NCI-H1417 (cell line): ENCODE results near the gene SOX15.
"Not testable (repeated sequence)": the region's sequence is repeated elsewhere in the genome, so short reads cannot be mapped to it uniquely, and the experiment has no call there.

ENCODE experiments used
- DNase-seq, 3 experiments: peaks; one replicate each; lab custom pipeline; 2025; lab: John Stamatoyannopoulos, UW

Gene SOX15

GRCh38 chr17:7610641-7611040, 20.7 kb upstream of the SOX15 start:
- peak in 1 of 3 experiments; percentile 1 for DNase-seq

GRCh38 chr17:7606280-7606679, 16.4 kb upstream of the SOX15 start:
- no peak for DNase-seq

GRCh38 chr17:7597561-7597960, 7.7 kb upstream of the SOX15 start:
- DNase-seq, result not testable (repeated sequence)

GRCh38 chr17:7593296-7593695, 3.4 kb upstream of the SOX15 start:
- DNase-seq, result no peak

- DNase-seq, result no peak
These were observed 2.6 kb upstream of the SOX15 start for GRCh38 chr17:7592422-7593021.

- no peak for DNase-seq
These were observed 1.7 kb upstream of the SOX15 start for GRCh38 chr17:7591596-7591995.

GRCh38 chr17:7590743-7591142, 849 bp upstream of the SOX15 start:
- no peak for DNase-seq

GRCh38 chr17:7589204-7589868, 558 bp downstream of the SOX15 start:
- DNase-seq, result peak in 1 of 3 experiments; percentile 31

GRCh38 chr17:7588553-7589203, 1.2 kb downstream of the SOX15 start:
- DNase-seq, result no peak

- DNase-seq, result no peak
These were observed 2.3 kb downstream of the SOX15 start for GRCh38 chr17:7587420-7588151.

GRCh38 chr17:7586673-7587419, 3.0 kb downstream of the SOX15 start:
- peak in 1 of 3 experiments; percentile 1 for DNase-seq

GRCh38 chr17:7583253-7584109, 6.4 kb downstream of the SOX15 start, which contains the start of gene MPDU1:
TSS of gene MPDU1 (plus strand) at chr17:7583852. CDS start at chr17:7583863, 11 bp downstream.
- DNase-seq, result peak; percentile 92 to 96 (median 94)

- DNase-seq, result no peak
These were observed 7.3 kb downstream of the SOX15 start for GRCh38 chr17:7582396-7583252.

GRCh38 chr17:7580604-7581575, 9.0 kb downstream of the SOX15 start:
- no peak for DNase-seq

GRCh38 chr17:7579834-7580603, 9.9 kb downstream of the SOX15 start:
- DNase-seq, result peak in 2 of 3 experiments; percentile 11 to 26

- DNase-seq, result peak in 1 of 3 experiments; percentile 26
These were observed 10.7 kb downstream of the SOX15 start, which contains the start of gene CD68 for GRCh38 chr17:7579001-7579833. TSS of gene CD68 (plus strand) at chr17:7579638. CDS start at chr17:7579678, 40 bp downstream.
